ENCODE data around the gene PA2G4. TPM values are rescaled to one million over a fixed set of nuclear protein-coding genes. Genes with fewer than 3 reads are reported as not detected.
A peak's percentile ranks its signal among the peaks of the same experiment; 100 is the strongest.

Gene PA2G4
- total RNA-seq, 2 experiments from 2014 or later, result 244 to 289 TPM

- H3K27ac Mint-ChIP-seq, result peak overlapping the region; percentile 93
- H3K4me3 Mint-ChIP-seq, result peak overlapping the region; percentile 91
- ChIA-PET CTCF (interaction anchor here (0.7 to 6.5 kb wide), 15 partner anchors 9 to 336 kb away, joined by 3 to 79 read pairs (median 7); partner anchors contain the start of genes ANKRD52, MYL6B, RNF41 and RPL41), POLR2A (interaction anchor here (0.6 to 2.3 kb wide), 7 partner anchors 11 to 500 kb away, joined by 3 to 12 read pairs (median 8); partner anchors contain the start of genes MYL6, PA2G4, SMARCC2 and ZC3H10)
- peaks cover 50% of the 10 kb centered on the region for H3K36me3 Mint-ChIP-seq (ENCODE audit: low read depth)
- no peaks in the 10 kb centered on the region for H3K27me3 Mint-ChIP-seq
- no peak for DNase-seq
- H3K4me1 Mint-ChIP-seq, result peaks cover 74% of the 10 kb centered on the region
- peaks cover 6% of the 10 kb centered on the region for H3K9me3 Mint-ChIP-seq
Observed at GRCh38 chr12:56128670-56129205, 24.4 kb downstream of the PA2G4 start.

DNA sequence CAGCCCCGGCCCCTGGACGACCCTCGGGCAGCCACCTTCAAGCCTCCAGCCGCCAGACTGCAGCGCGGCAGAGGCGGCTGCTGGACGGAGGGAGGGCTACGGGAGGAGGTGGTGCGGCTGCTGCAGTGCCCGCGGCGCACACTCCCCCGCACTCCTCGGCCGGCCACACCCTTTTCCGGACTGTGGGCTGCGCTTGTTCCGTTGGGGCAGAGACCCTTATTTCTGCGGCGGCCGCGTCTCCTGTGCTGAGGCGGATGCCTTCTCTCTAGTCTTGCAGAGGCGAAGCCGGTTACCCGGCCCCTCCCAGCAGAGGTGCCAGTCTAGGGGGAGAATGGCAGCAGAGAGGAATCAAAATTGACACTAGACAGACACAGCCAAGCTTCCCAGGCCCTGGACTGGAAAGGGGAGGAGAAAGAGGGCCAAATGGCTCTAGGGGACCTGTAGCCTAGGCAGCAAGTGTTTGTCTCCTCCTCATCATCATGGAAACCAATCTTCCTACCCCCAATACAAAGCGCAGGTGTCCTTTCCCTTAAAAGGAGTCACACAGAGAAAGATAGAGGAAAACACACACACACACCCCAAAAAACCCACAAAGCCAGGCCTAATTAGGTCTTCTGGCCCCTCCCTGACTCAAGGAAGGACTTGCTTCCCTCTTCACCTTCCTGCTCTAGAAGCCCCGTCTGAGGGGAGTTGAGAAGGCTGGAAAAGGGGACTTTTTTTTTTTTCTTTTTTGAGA is 25.0 kb downstream of the PA2G4 start:
- ChIA-PET CTCF (interaction anchor here (0.7 to 6.1 kb wide), 8 partner anchors 8 to 335 kb away, joined by 3 to 48 read pairs (median 8); partner anchors contain the start of genes MYL6B, RPL41, SMARCC2 and ZC3H10), POLR2A (no interaction called here)
- peak; percentile 85 for DNase-seq
- Mint-ChIP-seq H3K36me3 (ENCODE audit: low read depth) (peaks cover 55% of the 10 kb centered on the region), H3K4me3 (peak overlapping the region; percentile 91), H3K27ac (peak overlapping the region; percentile 93), H3K9me3 (peaks cover 6% of the 10 kb centered on the region), H3K4me1 (peaks cover 73% of the 10 kb centered on the region), H3K27me3 (no peaks in the 10 kb centered on the region)

DNA sequence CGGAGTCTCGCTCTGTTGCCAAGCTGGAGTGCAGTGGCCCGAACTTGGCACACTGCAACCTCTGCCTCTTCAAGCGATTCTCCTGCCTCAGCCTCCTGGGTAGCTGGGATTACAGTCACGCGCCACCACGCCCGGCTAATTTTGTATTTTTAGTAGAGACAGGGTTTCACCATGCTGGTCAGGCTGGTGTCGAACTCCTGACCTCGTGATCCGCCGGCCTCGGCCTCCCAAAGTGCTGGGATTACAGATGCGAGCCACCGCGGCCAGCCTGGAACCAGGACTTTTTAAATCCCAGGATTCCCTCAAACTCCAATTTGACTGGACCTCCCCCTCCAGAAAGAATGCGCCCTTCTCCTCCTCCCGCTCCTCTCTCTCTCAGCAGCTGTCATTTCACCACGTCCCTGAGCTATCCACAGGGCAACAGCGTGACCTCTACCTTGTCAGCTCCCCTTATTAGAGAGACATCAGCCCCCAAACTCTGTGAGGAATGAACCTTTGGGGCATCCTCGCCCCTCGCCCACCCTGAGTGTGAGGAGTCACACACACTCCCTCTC is 25.7 kb downstream of the PA2G4 start:
- POLR2A ChIA-PET, result no interaction called here
- Mint-ChIP-seq H3K36me3 (ENCODE audit: low read depth) (peaks cover 55% of the 10 kb centered on the region), H3K27ac (peak overlapping the region; percentile 93), H3K27me3 (no peaks in the 10 kb centered on the region), H3K9me3 (peaks cover 6% of the 10 kb centered on the region), H3K4me1 (peaks cover 66% of the 10 kb centered on the region), H3K4me3 (peak overlapping the region; percentile 91)
- CTCF ChIA-PET, result interaction anchor here (2.1 to 6.1 kb wide), 2 partner anchors 12 to 60 kb away, joined by 7 to 48 read pairs; partner anchors contain the start of genes RPL41, SMARCC2 and ZC3H10
- no peak for DNase-seq

DNA sequence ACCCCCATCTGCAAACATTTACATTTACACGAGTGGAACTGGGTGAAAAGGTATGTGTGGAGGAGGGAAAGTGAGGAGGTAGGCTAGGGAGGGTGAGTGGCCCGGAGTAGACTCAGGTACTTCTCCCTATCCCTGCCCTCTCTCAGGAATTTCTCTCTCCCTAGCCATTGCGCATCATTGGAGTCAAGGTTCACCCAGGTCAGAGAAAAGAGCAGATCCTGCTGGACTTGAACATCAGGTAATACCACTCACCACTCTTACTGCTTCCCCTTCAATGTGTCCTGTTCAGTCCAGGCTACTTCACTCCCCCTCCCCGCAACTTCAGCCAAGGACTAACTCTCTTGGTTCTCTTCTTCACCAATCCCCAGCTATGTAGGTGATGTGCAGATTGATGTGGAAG is 26.5 kb downstream of the PA2G4 start:
- CTCF ChIA-PET, result interaction anchor here (2.1 to 6.1 kb wide), 2 partner anchors 13 to 59 kb away, joined by 7 to 48 read pairs; partner anchors contain the start of genes RPL41, SMARCC2 and ZC3H10
- no peak for DNase-seq
- Mint-ChIP-seq H3K4me3 (peak overlapping the region; percentile 91), H3K36me3 (ENCODE audit: low read depth) (peaks cover 60% of the 10 kb centered on the region), H3K27me3 (no peaks in the 10 kb centered on the region), H3K27ac (peak overlapping the region; percentile 93), H3K4me1 (peaks cover 66% of the 10 kb centered on the region), H3K9me3 (peaks cover 6% of the 10 kb centered on the region)
- POLR2A ChIA-PET, result no interaction called here

GRCh38 chr12:56134897-56135296 is 30.5 kb downstream of the PA2G4 start:
- Mint-ChIP-seq H3K27ac (peak overlapping the region; percentile 13), H3K4me3 (no peak overlapping the region), H3K27me3 (no peaks in the 10 kb centered on the region), H3K4me1 (peaks cover 75% of the 10 kb centered on the region), H3K36me3 (ENCODE audit: low read depth) (peaks cover 90% of the 10 kb centered on the region), H3K9me3 (peaks cover 8% of the 10 kb centered on the region)
- DNase-seq, result no peak
- POLR2A ChIA-PET, result no interaction called here
- CTCF ChIA-PET, result interaction anchor here (1.1 to 2.6 kb wide), 2 partner anchors 17 to 132 kb away, joined by 3 to 8 read pairs; partner anchors contain the start of genes COQ10A and MYL6B

DNA sequence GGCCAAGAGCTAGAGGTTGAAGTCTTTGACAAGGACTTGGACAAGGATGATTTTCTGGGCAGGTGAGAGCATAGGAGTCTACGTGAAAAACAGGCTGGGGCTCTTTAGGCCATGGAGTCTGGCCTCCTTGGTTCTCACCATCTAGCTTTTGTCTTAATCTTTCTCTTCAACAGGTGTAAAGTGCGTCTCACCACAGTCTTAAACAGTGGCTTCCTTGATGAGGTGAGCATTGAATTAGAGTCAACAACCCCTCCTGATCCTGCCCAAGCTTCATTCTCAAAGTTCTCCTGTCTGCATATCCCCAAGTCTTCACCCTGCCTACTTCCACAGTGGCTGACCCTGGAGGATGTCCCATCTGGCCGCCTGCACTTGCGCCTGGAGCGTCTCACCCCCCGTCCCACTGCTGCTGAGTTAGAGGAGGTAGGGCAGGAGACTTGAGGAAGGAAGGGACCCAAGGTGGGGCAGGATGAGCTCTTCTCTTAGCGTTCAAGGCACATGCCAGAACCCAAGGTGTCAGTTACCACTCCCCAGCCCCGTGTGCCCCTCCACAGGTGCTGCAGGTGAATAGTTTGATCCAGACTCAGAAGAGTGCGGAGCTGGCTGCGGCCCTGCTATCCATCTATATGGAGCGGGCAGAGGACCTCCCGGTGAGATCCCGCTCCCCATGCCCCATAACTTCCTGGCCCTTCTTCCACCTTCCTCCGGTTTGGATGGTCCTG is 33.7 kb downstream of the PA2G4 start:
- Mint-ChIP-seq H3K27ac (peak overlapping the region; percentile 83), H3K9me3 (peaks cover 2% of the 10 kb centered on the region), H3K36me3 (ENCODE audit: low read depth) (peaks cover 83% of the 10 kb centered on the region), H3K27me3 (no peaks in the 10 kb centered on the region), H3K4me1 (peaks cover 68% of the 10 kb centered on the region), H3K4me3 (no peak overlapping the region)
- DNase-seq, result no peak
- POLR2A ChIA-PET, result interaction anchor here (0.9 kb wide), 1 partner anchor 21 kb away, joined by 3 read pairs; no protein-coding TSS in a partner anchor
- CTCF ChIA-PET, result interaction anchor here (0.6 to 2.7 kb wide), 8 partner anchors 10 to 146 kb away, joined by 3 to 8 read pairs (median 5); partner anchors contain the start of genes ANKRD52, ESYT1, MYL6B and ZC3H10

DNA sequence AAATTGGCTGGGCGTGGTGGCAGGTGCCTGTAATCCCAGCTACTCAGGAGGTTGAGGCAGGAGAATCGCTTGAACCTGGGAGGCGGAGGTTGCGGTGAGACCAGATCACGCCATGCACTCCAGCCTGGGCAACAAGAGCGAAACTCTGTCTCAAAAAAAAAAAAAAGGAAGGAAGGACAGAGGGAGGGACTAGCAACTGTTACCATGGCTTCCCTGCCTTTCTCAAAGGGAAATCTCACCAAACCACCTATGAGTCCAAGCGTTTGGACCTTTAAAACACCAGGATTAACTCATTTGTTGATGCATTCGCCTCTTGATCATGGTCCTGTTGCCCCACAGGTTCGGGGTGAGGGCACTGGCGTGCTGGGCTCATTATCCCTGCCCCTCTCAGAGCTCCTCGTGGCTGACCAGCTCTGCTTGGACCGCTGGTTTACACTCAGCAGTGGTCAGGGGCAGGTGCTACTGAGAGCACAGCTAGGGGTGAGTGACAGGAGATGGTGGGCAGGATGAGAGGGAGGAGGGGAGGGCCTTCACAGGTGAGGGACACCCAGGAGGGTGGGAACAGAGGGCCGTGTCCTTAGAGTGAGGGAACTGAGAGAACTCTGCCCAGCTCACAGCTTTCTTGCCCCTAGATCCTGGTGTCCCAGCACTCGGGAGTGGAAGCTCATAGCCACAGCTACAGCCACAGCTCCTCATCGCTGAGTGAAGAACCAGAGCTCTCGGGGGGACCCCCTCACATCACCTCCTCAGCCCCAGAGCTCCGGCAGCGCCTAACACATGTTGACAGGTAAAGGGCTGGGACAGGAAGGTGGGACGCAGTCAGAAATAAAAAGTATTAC is 37.8 kb downstream of the PA2G4 start:
- Mint-ChIP-seq H3K36me3 (ENCODE audit: low read depth) (peaks cover 76% of the 10 kb centered on the region), H3K4me3 (no peak overlapping the region), H3K27ac (no peak overlapping the region), H3K4me1 (peaks cover 57% of the 10 kb centered on the region), H3K9me3 (peaks cover 2% of the 10 kb centered on the region), H3K27me3 (no peaks in the 10 kb centered on the region)
- DNase-seq, result no peak
- CTCF ChIA-PET, result interaction anchor here (1.2 to 2.4 kb wide), 6 partner anchors 9 to 47 kb away, joined by 3 to 9 read pairs (median 5); partner anchors contain the start of genes MYL6B and SMARCC2
- POLR2A ChIA-PET, result no interaction called here

GRCh38 chr12:56143217-56143616 is 38.9 kb downstream of the PA2G4 start:
- Mint-ChIP-seq H3K4me1 (peaks cover 46% of the 10 kb centered on the region), H3K27ac (peak overlapping the region; percentile 57), H3K36me3 (ENCODE audit: low read depth) (peaks cover 65% of the 10 kb centered on the region), H3K27me3 (no peaks in the 10 kb centered on the region), H3K9me3 (peaks cover 2% of the 10 kb centered on the region), H3K4me3 (no peak overlapping the region)
- ChIA-PET CTCF (interaction anchor here (0.6 to 2.5 kb wide), 5 partner anchors 9 to 46 kb away, joined by 3 to 17 read pairs (median 5); partner anchors contain the start of genes ESYT1, MYL6B and SMARCC2), POLR2A (no interaction called here)
- no peak for DNase-seq

GRCh38 chr12:56143870-56144269 is 39.5 kb downstream of the PA2G4 start:
- Mint-ChIP-seq H3K4me3 (no peak overlapping the region), H3K27ac (peak overlapping the region; percentile 68), H3K36me3 (ENCODE audit: low read depth) (peaks cover 59% of the 10 kb centered on the region), H3K27me3 (no peaks in the 10 kb centered on the region), H3K4me1 (peaks cover 40% of the 10 kb centered on the region), H3K9me3 (peaks cover under 1% of the 10 kb centered on the region)
- no peak for DNase-seq
- POLR2A ChIA-PET, result no interaction called here
- CTCF ChIA-PET, result interaction anchor here (0.5 to 2.5 kb wide), 6 partner anchors 13 to 507 kb away, joined by 3 to 17 read pairs (median 3); partner anchors contain the start of genes ESYT1 and SMARCC2

DNA sequence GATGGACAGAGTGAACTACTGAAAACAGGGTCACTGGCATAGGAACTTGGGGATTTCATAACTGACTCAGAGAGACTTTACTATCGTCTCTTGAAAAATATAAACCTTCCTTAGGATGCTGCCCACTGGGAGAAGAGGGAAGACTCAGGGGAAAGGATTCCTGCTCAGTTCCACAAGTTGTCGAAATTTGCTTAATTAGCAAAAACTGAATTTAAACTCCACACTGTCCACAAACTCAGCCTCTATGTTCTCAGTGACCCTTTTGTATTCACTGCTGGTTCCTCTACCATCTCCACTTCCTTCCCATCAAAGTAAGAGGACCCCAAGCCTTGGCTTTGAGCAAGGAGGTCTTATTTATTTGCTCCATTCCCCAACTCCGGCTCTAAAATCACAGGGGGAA is 40.9 kb downstream of the PA2G4 start:
- Mint-ChIP-seq H3K36me3 (ENCODE audit: low read depth) (peaks cover 49% of the 10 kb centered on the region), H3K27me3 (no peaks in the 10 kb centered on the region), H3K27ac (no peak overlapping the region), H3K4me3 (no peak overlapping the region), H3K9me3 (no peaks in the 10 kb centered on the region), H3K4me1 (peaks cover 37% of the 10 kb centered on the region)
- ChIA-PET CTCF (interaction anchor here (1.2 to 2.5 kb wide), 2 partner anchors 18 to 43 kb away, joined by 6 to 17 read pairs; partner anchors contain the start of genes ESYT1 and SMARCC2), POLR2A (no interaction called here)
- no peak for DNase-seq
